ENCODE measurements around the gene ZDHHC14. TPM values are rescaled to one million over a fixed set of nuclear protein-coding genes. Genes with fewer than 3 reads are reported as not detected.

Gene ZDHHC14
- total RNA-seq, 4 donors from 2014 or later: 6.2 to 20.6 (median 15.1) TPM

DNA sequence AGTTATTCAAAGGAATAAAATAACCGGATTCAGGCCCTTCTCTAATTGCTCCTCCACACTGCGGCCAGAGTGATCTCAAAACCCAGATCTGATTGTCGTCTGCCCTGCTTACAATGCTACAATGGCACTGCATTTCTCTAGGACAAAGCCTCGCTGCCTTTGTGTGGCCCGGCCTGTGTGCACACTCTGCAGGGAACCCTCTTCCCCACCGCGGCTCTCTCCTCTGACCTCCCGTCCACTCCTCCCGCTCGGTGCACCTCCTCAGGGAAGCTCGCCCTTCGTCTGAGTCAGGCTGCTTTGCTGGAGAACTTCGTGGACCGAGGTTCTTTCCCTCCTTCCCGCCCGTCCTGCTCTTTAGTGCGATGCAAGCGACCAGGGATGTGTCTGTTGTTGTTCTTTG lies 340.4 kb downstream of the ZDHHC14 start:
- Histone ChIP-seq H3K4me3 (replicated peaks in 1 of 3) (no peak overlapping the region), H3K27ac (no peak overlapping the region), H3K27me3 (no peaks in the 10 kb centered on the region), H3K9me3 (no peaks in the 10 kb centered on the region), H3K4me1 (peaks cover 0 to 18% of the 10 kb centered on the region in 2 donors), H3K36me3 (no peaks in the 10 kb centered on the region)
- intact Hi-C loops (cut with DNase I): no loop called here
- TF ChIP-seq POLR2A (IDR thresholded peaks at IDR 0.05) (no peak), CTCF (IDR thresholded peaks at IDR 0.05) (no peak)
- 91 to 92% methylated on average over 18 of the region's 18 CpGs for WGBS, 2 donors
- DNase-seq: no peak

DNA sequence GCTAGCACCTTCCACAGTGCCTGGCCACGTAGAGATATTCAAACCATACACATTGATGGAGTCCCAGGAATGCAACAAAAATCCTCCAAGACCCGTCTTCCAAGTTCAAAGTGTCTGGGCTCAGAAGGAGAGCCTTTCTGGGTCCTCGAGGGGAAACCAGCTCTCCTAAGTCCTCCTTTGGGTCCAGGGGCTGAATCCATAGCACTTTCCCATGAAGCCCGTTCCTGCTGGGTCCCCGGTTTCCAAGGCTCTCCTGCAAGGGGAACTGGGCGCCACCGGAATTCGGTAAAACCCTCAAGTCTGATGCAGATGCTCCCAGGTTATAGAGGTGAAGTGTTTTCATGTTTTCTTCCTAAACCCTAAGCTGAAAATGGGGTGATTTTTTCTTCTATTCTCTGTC lies 340.8 kb downstream of the ZDHHC14 start:
- Histone ChIP-seq H3K4me1 (peaks cover 0 to 21% of the 10 kb centered on the region in 2 donors), H3K27ac (no peak overlapping the region), H3K27me3 (no peaks in the 10 kb centered on the region), H3K4me3 (replicated peaks in 1 of 3) (no peak overlapping the region), H3K9me3 (no peaks in the 10 kb centered on the region), H3K36me3 (no peaks in the 10 kb centered on the region)
- intact Hi-C loops (cut with DNase I): no loop called here
- WGBS, 2 donors: 90 to 91% methylated on average over 8 of the region's 8 CpGs
- DNase-seq: no peak
- TF ChIP-seq POLR2A (IDR thresholded peaks at IDR 0.05) (no peak), CTCF (IDR thresholded peaks at IDR 0.05) (no peak)

GRCh38 chr6:157723376-157723775 lies 342.4 kb downstream of the ZDHHC14 start:
- no peak overlapping the region for H3K27ac ChIP-seq
- H3K9me3 ChIP-seq: no peaks in the 10 kb centered on the region
- peaks cover 0 to 26% of the 10 kb centered on the region in 2 donors for H3K4me1 ChIP-seq
- H3K4me3 ChIP-seq (replicated peaks in 1 of 3): no peak overlapping the region
- no peaks in the 10 kb centered on the region for H3K36me3 ChIP-seq
- 26 to 37% methylated on average over 4 of the region's 4 CpGs for WGBS, 2 donors
- peak; percentile 11 to 15 for DNase-seq
- TF ChIP-seq POLR2A (IDR thresholded peaks at IDR 0.05) (no peak), CTCF (IDR thresholded peaks at IDR 0.05) (no peak)
- intact Hi-C loops (cut with DNase I): no loop called here
- no peaks in the 10 kb centered on the region for H3K27me3 ChIP-seq

- Histone ChIP-seq H3K27me3 (no peaks in the 10 kb centered on the region), H3K4me1 (peaks cover 0 to 20% of the 10 kb centered on the region in 2 donors), H3K9me3 (no peaks in the 10 kb centered on the region), H3K4me3 (replicated peaks in 1 of 3) (no peak overlapping the region), H3K27ac (no peak overlapping the region), H3K36me3 (no peaks in the 10 kb centered on the region)
- DNase-seq: no peak
- TF ChIP-seq POLR2A (IDR thresholded peaks at IDR 0.05) (no peak), CTCF (IDR thresholded peaks at IDR 0.05) (no peak)
- intact Hi-C loops (cut with DNase I): no loop called here
- WGBS, 2 donors: 83 to 86% methylated on average over 5 of the region's 5 CpGs
Measured at GRCh38 chr6:157724138-157724820, 343.3 kb downstream of the ZDHHC14 start.

DNA sequence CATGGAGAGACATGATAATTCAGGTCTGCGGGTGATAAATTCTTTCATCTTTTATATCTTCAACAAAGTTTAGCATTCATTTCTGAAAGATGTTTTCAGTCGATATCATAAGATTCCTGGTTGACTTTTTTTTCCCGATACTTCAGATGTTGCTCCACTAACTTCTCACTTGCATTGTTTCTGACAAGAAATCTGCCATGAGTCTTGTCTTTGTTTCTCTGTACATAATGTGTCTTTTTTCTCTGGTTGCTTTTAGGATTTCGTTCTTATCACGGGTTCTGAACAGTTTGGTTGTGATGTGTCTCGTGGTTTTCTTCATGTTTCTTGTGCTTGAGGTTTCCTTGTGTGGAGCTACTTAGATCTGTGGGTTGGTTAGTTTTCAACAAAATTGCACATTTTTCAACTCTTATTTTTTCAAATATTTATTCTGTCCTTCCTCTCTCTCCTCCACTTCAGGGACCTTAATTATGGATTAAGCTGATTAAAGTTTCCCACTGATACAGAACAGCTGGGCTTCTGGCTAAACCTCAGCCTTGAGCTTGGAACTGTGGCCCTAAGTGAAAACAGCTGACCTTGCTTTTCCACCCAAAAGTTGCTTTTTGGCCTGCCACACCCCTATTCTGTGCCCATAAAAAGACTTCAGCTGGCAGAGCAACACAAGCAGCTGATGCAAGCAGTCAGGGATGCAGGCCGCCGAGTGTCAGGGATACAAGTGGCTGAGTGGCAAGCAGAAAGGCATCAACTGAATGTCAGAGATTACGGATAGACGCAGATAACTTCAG lies 344.2 kb downstream of the ZDHHC14 start:
- intact Hi-C loops (cut with DNase I): no loop called here
- no peak overlapping the region for H3K27ac ChIP-seq
- peaks cover 0 to 20% of the 10 kb centered on the region in 2 donors for H3K4me1 ChIP-seq
- WGBS, 2 donors: 90 to 92% methylated on average over 10 of the region's 10 CpGs
- DNase-seq: no peak
- H3K9me3 ChIP-seq: no peaks in the 10 kb centered on the region
- TF ChIP-seq POLR2A (IDR thresholded peaks at IDR 0.05) (no peak), CTCF (IDR thresholded peaks at IDR 0.05) (no peak)
- H3K4me3 ChIP-seq (replicated peaks in 1 of 3): no peak overlapping the region
- no peaks in the 10 kb centered on the region for H3K27me3 ChIP-seq
- no peaks in the 10 kb centered on the region for H3K36me3 ChIP-seq

Data from thyroid gland (tissue), 4 donors.